HUES6 (cell line): ENCODE data around the gene AGTRAP.

ENCODE experiments used
- H3K27ac ChIP-seq: 2 replicates; pipeline ENCODE4 v1.7.0; 2013; ENCODE audit warnings: low read depth, mild to moderate bottlenecking, low read length, inconsistent platforms
- H3K27me3 ChIP-seq: 2 replicates; pipeline ENCODE4 v1.6.1; 2013; ENCODE audit warnings: low read length; ENCODE audit not compliant: control insufficient read depth, insufficient read depth
- H3K36me3 ChIP-seq: 2 replicates; pipeline ENCODE4 v1.6.1; 2013; ENCODE audit warnings: low read length; ENCODE audit not compliant: control insufficient read depth, insufficient read depth
- H3K4me1 ChIP-seq: 2 replicates; pipeline ENCODE4 v1.6.1; 2013; ENCODE audit warnings: low read length; ENCODE audit not compliant: control insufficient read depth, insufficient read depth
- H3K4me3 ChIP-seq: 2 replicates; pipeline ENCODE4 v1.5.1; 2013; ENCODE audit warnings: low read depth, low read length
- H3K9ac ChIP-seq: one replicate; pipeline ENCODE4 v1.6.1; 2013; ENCODE audit warnings: mild to moderate bottlenecking, low read length
- H3K9me3 ChIP-seq: 2 replicates; pipeline ENCODE4 v1.6.1; 2013; ENCODE audit warnings: low read depth, low read length; ENCODE audit not compliant: control insufficient read depth, insufficient read depth

Gene AGTRAP

DNA sequence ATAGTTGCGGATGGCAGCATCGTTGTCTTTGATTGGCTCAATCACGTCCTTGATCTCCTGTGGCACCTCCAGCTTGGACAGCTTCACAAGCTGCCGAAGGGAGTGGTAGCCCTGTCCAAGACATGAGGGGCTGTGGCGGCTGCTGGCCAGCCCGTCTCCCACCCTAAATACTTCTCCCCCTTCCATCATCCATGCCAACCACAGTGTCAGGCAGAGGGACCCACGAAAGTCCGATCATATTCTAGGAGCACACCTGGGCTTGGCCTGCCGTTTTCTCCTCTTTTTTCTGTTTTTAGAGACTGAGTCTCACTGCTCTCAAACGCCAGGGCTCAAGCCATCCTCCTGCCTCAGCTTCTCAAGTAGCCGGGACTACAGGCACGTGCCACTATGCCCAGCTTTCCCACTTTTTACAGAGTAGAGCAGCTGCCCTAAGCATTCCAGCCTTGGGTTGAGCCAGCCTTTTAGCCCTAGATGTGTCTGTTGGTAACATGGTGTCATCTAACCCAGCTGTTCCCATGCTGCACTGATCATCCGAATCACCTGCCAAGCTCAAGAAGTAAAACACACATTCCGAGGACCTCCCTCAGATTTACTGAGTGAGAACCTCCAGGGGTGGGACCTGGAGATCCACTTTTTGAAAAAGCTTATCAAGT is 59.4 kb downstream of the AGTRAP start:
- Histone ChIP-seq H3K4me3 (no peak overlapping the region), H3K27ac (no peak overlapping the region), H3K9me3 (no peaks in the 10 kb centered on the region), H3K9ac (no peak overlapping the region), H3K27me3 (no peaks in the 10 kb centered on the region), H3K36me3 (peaks cover 69% of the 10 kb centered on the region), H3K4me1 (no peaks in the 10 kb centered on the region)

DNA sequence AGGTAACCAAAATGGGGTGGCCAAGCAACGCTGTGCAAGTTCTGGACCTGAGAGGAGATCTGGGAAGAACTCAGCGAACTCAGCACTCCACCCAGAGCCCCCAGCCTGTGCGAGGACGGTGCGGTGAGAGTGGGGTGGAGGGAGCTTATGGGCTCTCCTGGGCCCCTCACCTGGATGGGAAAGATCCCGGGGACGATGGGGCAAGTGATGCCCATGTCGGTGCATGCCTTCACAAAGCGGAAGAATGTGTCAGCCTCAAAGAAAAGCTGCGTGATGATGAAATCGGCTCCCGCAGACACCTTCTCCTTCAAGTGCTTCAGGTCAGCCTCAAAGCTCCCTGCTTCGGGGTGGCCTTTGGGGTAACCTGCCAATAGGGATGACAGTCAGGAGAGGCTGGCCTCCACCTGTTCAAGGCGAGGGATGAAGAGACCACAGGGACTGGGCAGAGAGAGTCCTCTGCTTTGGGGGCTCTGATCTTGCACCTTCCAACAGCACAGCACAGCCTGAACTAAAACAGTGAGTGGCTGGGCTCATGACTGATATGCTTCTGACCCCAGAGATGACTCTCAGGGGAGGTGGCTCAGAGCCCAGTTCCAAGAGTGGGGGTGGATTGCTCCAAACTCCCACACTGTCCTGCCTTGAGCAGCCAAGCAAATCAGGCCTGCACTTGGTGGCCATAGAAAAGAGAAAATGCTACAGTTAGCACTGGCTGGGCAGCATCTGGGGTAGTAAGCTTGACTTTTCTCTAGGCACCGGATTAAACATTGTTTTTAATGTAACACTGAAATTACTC is 60.3 kb downstream of the AGTRAP start:
- Histone ChIP-seq H3K36me3 (peaks cover 69% of the 10 kb centered on the region), H3K27me3 (no peaks in the 10 kb centered on the region), H3K4me3 (no peak overlapping the region), H3K9ac (no peak overlapping the region), H3K4me1 (no peaks in the 10 kb centered on the region), H3K9me3 (no peaks in the 10 kb centered on the region), H3K27ac (no peak overlapping the region)

- H3K27me3 ChIP-seq, result no peaks in the 10 kb centered on the region
- H3K4me3 ChIP-seq, result no peak overlapping the region
- peaks cover 57% of the 10 kb centered on the region for H3K36me3 ChIP-seq
- H3K4me1 ChIP-seq, result peaks cover 7% of the 10 kb centered on the region
- H3K9me3 ChIP-seq, result no peaks in the 10 kb centered on the region
- no peak overlapping the region for H3K9ac ChIP-seq
- no peak overlapping the region for H3K27ac ChIP-seq
These were observed 61.7 kb downstream of the AGTRAP start for GRCh38 chr1:11797525-11798216.

- Histone ChIP-seq H3K4me3 (no peak overlapping the region), H3K9me3 (no peaks in the 10 kb centered on the region), H3K36me3 (peaks cover 47% of the 10 kb centered on the region), H3K4me1 (peaks cover 18% of the 10 kb centered on the region), H3K9ac (no peak overlapping the region), H3K27ac (no peak overlapping the region), H3K27me3 (no peaks in the 10 kb centered on the region)
These were observed 63.2 kb downstream of the AGTRAP start for GRCh38 chr1:11799099-11799498.

- no peaks in the 10 kb centered on the region for H3K27me3 ChIP-seq
- H3K9me3 ChIP-seq, result no peaks in the 10 kb centered on the region
- no peak overlapping the region for H3K9ac ChIP-seq
- H3K36me3 ChIP-seq, result peaks cover 39% of the 10 kb centered on the region
- H3K4me1 ChIP-seq, result peaks cover 24% of the 10 kb centered on the region
- no peak overlapping the region for H3K4me3 ChIP-seq
- no peak overlapping the region for H3K27ac ChIP-seq
These were observed 64.0 kb downstream of the AGTRAP start for GRCh38 chr1:11799896-11800295.

DNA sequence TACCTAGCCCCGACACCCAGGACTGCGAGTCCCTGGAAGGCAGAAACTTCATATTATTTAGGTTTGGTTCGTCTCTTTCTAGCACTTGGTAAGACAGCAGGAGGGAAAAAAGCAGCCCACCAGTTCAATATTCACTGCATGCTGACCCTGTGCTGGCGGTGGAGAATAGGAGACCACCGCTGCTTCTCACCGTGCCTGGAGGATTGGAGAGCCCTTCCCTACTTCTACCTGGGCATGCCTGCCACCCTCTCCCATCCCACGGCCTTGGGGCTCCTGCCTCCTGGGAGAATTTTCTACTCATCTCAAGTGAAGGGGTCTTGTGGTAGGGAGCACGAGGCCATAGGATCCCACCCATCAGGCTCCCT is 64.4 kb downstream of the AGTRAP start:
- Histone ChIP-seq H3K27me3 (no peaks in the 10 kb centered on the region), H3K4me3 (no peak overlapping the region), H3K27ac (no peak overlapping the region), H3K9me3 (no peaks in the 10 kb centered on the region), H3K36me3 (peaks cover 35% of the 10 kb centered on the region), H3K9ac (no peak overlapping the region), H3K4me1 (peaks cover 26% of the 10 kb centered on the region)
